NCI-H1436 (cell line): ENCODE data around the gene MTHFD1L.
"Not testable (repeated sequence)": the region's sequence is repeated elsewhere in the genome, so short reads cannot be mapped to it uniquely, and the experiment has no call there.

Experiments used
- DNase-seq: peaks from one replicate; lab custom pipeline; 2025; lab: John Stamatoyannopoulos, UW

The MTHFD1L gene

GRCh38 chr6:151123641-151124040, 258.1 kb downstream of the MTHFD1L start:
- DNase-seq: not testable (repeated sequence)

GRCh38 chr6:151125242-151125641, 259.7 kb downstream of the MTHFD1L start:
- DNase-seq: not testable (repeated sequence)

- DNase-seq: not testable (repeated sequence)
These were observed 260.3 kb downstream of the MTHFD1L start for GRCh38 chr6:151125651-151126416.

GRCh38 chr6:151126417-151126724, 260.9 kb downstream of the MTHFD1L start:
- DNase-seq: not testable (repeated sequence)

- not testable (repeated sequence) for DNase-seq
These were observed 261.8 kb downstream of the MTHFD1L start for GRCh38 chr6:151127133-151127798.

DNA sequence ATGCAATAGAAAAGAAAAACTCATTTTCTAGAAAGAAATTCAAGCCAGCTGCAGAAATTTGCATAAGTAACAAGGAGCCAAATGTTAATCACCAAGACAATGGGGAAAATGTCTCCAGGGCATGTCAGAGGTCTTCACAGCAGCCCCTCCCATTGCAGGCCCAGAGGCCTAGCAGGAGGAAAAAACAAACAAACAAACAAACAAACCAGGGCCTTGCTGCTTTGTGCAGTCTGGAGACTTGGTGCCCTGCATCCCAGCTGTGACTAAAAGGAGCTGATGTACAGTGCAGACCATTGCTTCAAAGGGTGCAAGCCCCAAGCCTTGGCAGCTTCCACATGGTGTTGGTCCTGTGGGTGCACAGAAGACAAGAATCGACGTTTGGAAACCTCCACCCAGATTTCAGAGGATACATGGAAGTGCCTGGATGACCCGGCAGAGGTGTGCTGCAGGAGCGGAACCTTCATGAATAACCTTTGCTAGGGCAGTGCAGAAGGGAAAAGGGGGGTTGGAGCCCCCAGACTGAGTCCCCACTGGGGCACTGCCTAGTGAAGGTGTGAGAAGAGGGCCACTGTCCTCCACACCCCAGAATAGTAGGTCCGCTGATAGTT, 263.4 kb downstream of the MTHFD1L start:
- DNase-seq: no peak

DNA sequence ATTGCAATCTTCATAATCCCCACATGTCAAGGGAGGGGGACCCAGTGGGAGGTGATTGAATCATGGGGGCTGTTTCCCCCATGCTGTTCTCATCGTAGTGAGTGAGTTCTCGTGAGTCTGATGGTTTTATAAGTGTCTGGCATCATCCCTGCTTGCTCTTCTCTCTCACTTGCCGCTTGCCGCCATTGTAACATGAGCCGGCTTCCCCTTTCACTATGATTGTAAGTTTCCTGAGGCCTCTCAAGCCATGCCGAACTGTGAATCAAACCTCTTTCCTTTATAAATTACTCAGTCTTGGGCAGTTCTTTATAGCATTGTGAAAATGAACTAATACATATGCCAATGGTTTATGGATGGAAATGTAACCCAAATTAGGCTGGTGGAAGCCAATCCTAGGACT, 264.8 kb downstream of the MTHFD1L start:
- DNase-seq: no peak

DNA sequence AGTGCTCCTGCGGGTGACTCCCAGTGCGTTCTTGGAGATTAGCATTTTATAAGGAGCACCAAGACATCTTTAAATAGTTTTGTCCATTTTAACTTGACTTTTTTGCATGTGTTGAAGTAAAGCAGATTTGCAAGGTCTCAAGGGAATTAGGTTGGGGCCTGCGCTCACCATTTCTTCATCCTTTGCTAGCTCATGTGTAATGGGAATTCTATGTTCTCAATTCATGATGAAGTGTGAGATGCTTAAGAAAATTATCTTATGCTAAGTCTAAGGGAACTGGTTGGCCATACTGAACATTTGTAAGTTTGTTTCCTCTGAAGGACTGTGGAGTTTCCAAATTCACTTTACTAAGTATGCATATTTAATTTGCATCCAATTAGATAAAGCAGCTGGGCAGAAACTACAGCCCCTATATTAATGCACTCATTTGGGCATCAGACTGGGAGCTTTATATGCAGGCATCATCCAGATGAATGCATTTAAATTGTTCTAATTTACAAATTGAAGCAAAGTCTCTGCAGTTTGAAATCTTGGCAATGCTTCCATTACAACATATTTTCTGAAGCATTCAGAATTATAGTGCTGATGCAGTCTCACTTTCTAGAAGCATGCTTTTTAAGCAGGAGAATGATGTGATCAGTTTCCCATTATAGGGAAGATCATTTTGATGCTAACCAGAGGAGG, 266.0 kb downstream of the MTHFD1L start:
- no peak for DNase-seq

DNA sequence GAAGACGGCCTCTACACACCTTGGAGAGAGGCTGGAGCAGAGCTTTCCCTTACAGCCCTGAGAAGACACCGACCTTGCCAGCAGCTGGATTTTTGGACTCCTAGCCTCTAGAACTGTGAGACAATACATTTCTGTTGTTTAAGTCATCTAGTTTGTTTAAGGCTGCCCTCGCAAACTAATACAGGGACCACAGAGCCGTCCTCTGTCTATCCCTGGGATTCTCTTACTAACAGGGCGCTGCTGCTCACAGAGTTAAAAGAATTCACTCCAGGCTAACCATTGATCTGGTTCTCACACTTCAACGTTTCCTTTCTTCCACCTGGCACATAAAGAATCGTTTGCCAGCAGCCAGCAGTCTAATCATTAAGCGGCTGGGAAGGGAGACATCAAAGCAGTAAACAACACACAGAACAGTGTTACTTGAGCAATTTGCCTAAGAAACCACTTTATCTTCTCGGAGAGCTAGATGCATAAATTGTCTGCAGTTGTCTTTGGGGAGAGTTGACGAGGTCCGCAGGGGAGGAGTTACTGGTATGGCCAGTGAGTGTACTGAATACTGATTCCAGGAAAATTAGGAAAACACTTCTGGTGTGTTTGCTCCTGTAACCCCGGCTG, 270.7 kb downstream of the MTHFD1L start:
- DNase-seq: no peak

GRCh38 chr6:151137542-151137941, 272.0 kb downstream of the MTHFD1L start:
- peak; percentile 41 for DNase-seq

- DNase-seq: no peak
These were observed 274.0 kb downstream of the MTHFD1L start for GRCh38 chr6:151139524-151139923.

DNA sequence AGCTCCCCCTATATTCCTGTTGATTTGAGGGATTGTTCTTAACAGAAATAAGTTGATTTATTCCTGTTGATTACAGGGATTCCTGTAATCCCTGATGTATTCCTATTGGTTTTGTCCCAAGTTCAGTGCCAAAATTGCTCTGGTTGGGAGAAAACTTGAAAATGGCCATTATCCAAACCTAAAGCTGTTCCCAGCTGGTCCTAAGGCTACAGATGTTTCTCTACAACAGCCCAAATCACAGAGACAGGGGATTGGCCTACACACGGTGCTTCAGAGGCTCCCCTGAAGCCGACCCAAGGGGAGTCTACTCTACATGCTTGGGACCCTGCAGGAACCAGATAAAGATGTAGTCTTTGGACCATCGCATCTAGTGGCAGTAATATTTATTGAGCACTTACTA, 275.3 kb downstream of the MTHFD1L start:
- DNase-seq: no peak

- no peak for DNase-seq
These were observed 276.2 kb downstream of the MTHFD1L start for GRCh38 chr6:151141685-151142084.

GRCh38 chr6:151142676-151143075, 277.2 kb downstream of the MTHFD1L start:
- no peak for DNase-seq

- no peak for DNase-seq
These were observed 277.8 kb downstream of the MTHFD1L start for GRCh38 chr6:151143337-151143736.

- no peak for DNase-seq
These were observed 278.3 kb downstream of the MTHFD1L start for GRCh38 chr6:151143806-151144205.

DNA sequence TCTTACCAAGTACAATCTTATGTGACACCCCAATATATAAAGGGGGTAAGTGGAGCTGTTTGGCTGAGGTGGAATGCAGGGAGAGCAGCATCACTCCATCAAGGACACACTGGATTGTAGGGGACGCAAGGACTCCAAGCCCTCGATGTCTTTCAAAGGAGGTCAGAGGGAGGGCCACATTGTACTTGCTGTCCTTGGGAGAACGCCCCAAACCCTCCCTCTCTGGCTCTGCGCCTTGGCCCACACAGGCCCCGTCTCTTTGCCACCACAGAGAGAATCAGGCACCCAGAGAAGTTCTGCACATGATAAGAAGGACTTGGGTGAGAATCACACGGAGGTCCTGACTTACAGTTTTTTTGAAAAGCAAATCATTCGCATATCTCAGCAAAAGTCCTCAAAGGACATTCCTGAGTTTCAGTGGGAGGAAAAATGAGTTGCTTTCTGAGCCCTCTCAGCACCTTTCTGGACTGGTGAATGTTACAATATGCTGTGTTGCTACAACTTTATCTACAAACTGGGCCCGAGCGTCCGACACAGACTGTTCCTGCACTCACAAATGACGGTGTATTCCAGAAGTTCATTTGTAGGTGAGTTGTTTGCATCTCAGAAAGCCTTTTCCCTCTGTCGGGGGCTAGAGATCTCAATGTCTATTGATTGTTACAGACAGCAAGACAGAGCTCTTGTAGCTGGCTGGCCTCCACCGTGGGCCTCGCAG, 281.8 kb downstream of the MTHFD1L start:
- no peak for DNase-seq

DNA sequence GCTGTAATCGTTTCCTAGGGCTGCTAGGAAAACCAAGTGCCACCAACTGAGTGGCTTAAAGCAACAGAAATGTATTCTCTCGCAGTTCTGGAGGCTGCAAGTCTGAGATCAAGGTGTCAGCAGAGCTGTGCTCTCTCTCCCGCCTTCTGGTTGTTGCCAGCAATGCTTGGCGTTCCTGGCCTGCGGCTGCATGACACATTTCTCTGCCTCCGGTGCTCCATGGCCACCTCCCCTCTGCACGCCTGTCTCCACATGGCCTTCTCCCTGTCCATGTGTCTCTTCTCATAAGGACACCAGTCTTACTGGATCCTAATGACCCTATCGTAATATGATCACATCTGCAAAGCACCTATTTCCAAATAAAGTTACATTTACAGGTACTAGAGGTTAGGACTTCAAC, 282.6 kb downstream of the MTHFD1L start:
- no peak for DNase-seq

DNA sequence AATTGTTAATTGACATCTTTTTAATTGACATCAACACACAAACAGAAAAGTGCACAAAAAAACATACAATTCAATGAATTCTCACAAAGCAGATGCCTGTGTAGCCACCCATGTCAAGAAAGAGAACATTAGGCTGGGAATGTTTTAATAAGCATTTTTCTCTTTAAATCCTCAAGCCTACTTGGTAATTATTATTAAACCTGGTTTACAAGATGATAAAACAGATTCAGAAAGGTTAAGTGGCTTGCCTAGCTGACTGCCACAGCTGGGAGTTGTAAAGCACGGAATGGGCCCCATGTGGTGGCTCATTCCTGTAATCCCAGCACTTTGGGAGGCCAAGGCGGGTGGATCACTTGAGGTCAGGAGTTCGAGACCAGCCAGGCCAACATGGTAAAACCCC, 284.3 kb downstream of the MTHFD1L start:
- DNase-seq: no peak
